ENCODE measurements around the gene MED8.

DNA sequence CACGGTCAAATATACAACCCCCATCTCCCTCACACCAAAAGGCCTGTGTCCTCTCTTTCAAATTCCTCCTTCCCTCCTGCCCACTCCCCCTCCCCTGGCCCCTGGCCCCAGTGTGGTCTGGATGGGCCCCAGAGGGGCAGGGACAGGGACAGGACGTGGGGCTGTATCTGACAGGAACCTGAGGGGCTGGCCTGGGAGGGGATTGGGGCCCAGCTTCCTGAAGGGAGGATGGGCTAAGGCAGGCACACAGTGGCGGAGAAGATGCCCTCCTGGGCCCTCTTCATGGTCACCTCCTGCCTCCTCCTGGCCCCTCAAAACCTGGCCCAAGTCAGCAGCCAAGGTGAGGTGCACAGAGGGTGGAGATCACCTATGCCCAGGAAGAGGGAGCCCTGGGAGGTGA lies 52.0 kb downstream of the MED8 start, which contains the start of gene MPL:
- TF ChIP-seq, protein P1, sequence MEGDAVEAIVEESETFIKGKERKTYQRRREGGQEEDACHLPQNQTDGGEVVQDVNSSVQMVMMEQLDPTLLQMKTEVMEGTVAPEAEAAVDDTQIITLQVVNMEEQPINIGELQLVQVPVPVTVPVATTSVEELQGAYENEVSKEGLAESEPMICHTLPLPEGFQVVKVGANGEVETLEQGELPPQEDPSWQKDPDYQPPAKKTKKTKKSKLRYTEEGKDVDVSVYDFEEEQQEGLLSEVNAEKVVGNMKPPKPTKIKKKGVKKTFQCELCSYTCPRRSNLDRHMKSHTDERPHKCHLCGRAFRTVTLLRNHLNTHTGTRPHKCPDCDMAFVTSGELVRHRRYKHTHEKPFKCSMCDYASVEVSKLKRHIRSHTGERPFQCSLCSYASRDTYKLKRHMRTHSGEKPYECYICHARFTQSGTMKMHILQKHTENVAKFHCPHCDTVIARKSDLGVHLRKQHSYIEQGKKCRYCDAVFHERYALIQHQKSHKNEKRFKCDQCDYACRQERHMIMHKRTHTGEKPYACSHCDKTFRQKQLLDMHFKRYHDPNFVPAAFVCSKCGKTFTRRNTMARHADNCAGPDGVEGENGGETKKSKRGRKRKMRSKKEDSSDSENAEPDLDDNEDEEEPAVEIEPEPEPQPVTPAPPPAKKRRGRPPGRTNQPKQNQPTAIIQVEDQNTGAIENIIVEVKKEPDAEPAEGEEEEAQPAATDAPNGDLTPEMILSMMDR (IDR thresholded peaks at IDR 0.05; ENCODE audit: low read length): no peak
- no peak for TF ChIP-seq EZH2 (IDR thresholded peaks at IDR 0.05; ENCODE audit: borderline replicate concordance, low read length)

Data from OCI-LY1 (cell line).